IPS-20b (cell line): ENCODE data around the gene STK10.

Experiments used
- H3K27ac ChIP-seq: one replicate; pipeline ENCODE4 v1.5.1; 2013; ENCODE audit warnings: low read length
- H3K27me3 ChIP-seq: 2 replicates; pipeline ENCODE4 v1.6.1; 2013; ENCODE audit warnings: mild to moderate bottlenecking, low read length, inconsistent platforms; ENCODE audit not compliant: insufficient read depth
- H3K36me3 ChIP-seq: 2 replicates; pipeline ENCODE4 v1.6.1; 2013; ENCODE audit warnings: low read depth, mild to moderate bottlenecking, inconsistent platforms, low read length, moderate library complexity; ENCODE audit not compliant: insufficient read depth
- H3K4me1 ChIP-seq: 2 replicates; pipeline ENCODE4 v1.6.1; 2013; ENCODE audit warnings: mild to moderate bottlenecking, control low read depth, inconsistent platforms, low read length, moderate library complexity; ENCODE audit not compliant: insufficient read depth
- H3K4me3 ChIP-seq: 2 replicates; pipeline ENCODE4 v1.5.1; 2013; ENCODE audit warnings: mild to moderate bottlenecking, low read length, inconsistent platforms
- H3K9ac ChIP-seq: 2 replicates; pipeline ENCODE4 v1.6.1; 2013; ENCODE audit warnings: low read depth, mild to moderate bottlenecking, inconsistent platforms, low read length, moderate library complexity
- H3K9me3 ChIP-seq: 2 replicates; pipeline ENCODE4 v1.6.1; 2013; ENCODE audit warnings: mild to moderate bottlenecking, low read depth, low read length, inconsistent platforms; ENCODE audit not compliant: insufficient read depth

Gene STK10

GRCh38 chr5:172188033-172188892 is at the start of gene STK10:
STK10 (minus strand) TSS chr5:172188224; CDS start chr5:172188042, 182 bp downstream.
- H3K9me3 ChIP-seq, result no peaks in the 10 kb centered on the region
- H3K4me1 ChIP-seq, result peaks cover 8% of the 10 kb centered on the region; the same call in 1 of the 2 replicates
- no peak within 1 kb of the TSS for H3K27ac ChIP-seq
- peak within 1 kb of the TSS; percentile 66; the same call in 1 of the 2 replicates for H3K9ac ChIP-seq
- peak within 1 kb of the TSS; percentile 81 for H3K4me3 ChIP-seq
- no peaks in the 10 kb centered on the region for H3K36me3 ChIP-seq
- peaks cover 20% of the 10 kb centered on the region; the same call in 1 of the 2 replicates for H3K27me3 ChIP-seq

- no peak overlapping the region for H3K9ac ChIP-seq
- peaks cover 32% of the 10 kb centered on the region for H3K36me3 ChIP-seq
- H3K27me3 ChIP-seq, result no peaks in the 10 kb centered on the region
- H3K4me3 ChIP-seq, result no peak overlapping the region
- H3K27ac ChIP-seq, result no peak overlapping the region
- no peaks in the 10 kb centered on the region for H3K9me3 ChIP-seq
- H3K4me1 ChIP-seq, result peaks cover 11% of the 10 kb centered on the region
Measured at GRCh38 chr5:172235827-172236736, 48.1 kb upstream of the STK10 start.

- no peaks in the 10 kb centered on the region for H3K27me3 ChIP-seq
- no peak overlapping the region for H3K4me3 ChIP-seq
- peaks cover 38% of the 10 kb centered on the region for H3K36me3 ChIP-seq
- H3K9me3 ChIP-seq, result no peaks in the 10 kb centered on the region
- no peak overlapping the region; the same call in 1 of the 2 replicates for H3K9ac ChIP-seq
- H3K4me1 ChIP-seq, result peaks cover 11% of the 10 kb centered on the region
- H3K27ac ChIP-seq, result no peak overlapping the region
Measured at GRCh38 chr5:172235132-172235780, 47.2 kb upstream of the STK10 start.

- Histone ChIP-seq H3K9me3 (no peaks in the 10 kb centered on the region), H3K4me3 (no peak overlapping the region), H3K9ac (no peak overlapping the region), H3K27me3 (no peaks in the 10 kb centered on the region), H3K4me1 (peaks cover 11% of the 10 kb centered on the region), H3K36me3 (peaks cover 47% of the 10 kb centered on the region), H3K27ac (no peak overlapping the region)
Measured at GRCh38 chr5:172234031-172234430, 46.0 kb upstream of the STK10 start.

- H3K36me3 ChIP-seq, result peaks cover 78% of the 10 kb centered on the region
- H3K9me3 ChIP-seq, result no peaks in the 10 kb centered on the region
Measured at GRCh38 chr5:172229904-172230303, 41.9 kb upstream of the STK10 start.

GRCh38 chr5:172224996-172225395 is 37.0 kb upstream of the STK10 start:
- H3K27me3 ChIP-seq, result no peaks in the 10 kb centered on the region
- no peak overlapping the region for H3K27ac ChIP-seq
- no peak overlapping the region for H3K4me3 ChIP-seq
- no peak overlapping the region for H3K9ac ChIP-seq
- peaks cover 79% of the 10 kb centered on the region for H3K36me3 ChIP-seq
- no peaks in the 10 kb centered on the region for H3K4me1 ChIP-seq
- no peaks in the 10 kb centered on the region for H3K9me3 ChIP-seq

More at GRCh38 chr5:172229904-172230303, 41.9 kb upstream of the STK10 start:
- H3K4me1 ChIP-seq, result no peaks in the 10 kb centered on the region
- no peak overlapping the region for H3K4me3 ChIP-seq
- H3K27me3 ChIP-seq, result no peaks in the 10 kb centered on the region
- H3K9ac ChIP-seq, result no peak overlapping the region
- no peak overlapping the region for H3K27ac ChIP-seq

GRCh38 chr5:172223901-172224873 is 36.2 kb upstream of the STK10 start:
- H3K27me3 ChIP-seq, result no peaks in the 10 kb centered on the region
- H3K9ac ChIP-seq, result no peak overlapping the region
- H3K36me3 ChIP-seq, result peaks cover 80% of the 10 kb centered on the region
- H3K4me3 ChIP-seq, result no peak overlapping the region
- H3K9me3 ChIP-seq, result no peaks in the 10 kb centered on the region
- no peak overlapping the region for H3K27ac ChIP-seq
- no peaks in the 10 kb centered on the region for H3K4me1 ChIP-seq

- Histone ChIP-seq H3K9me3 (no peaks in the 10 kb centered on the region), H3K4me1 (no peaks in the 10 kb centered on the region), H3K4me3 (no peak overlapping the region), H3K36me3 (peaks cover 58% of the 10 kb centered on the region), H3K27me3 (no peaks in the 10 kb centered on the region), H3K27ac (no peak overlapping the region), H3K9ac (no peak overlapping the region)
Measured at GRCh38 chr5:172219296-172219695, 31.3 kb upstream of the STK10 start.

GRCh38 chr5:172216345-172216744 is 28.3 kb upstream of the STK10 start:
- no peak overlapping the region for H3K4me3 ChIP-seq
- H3K27ac ChIP-seq, result no peak overlapping the region
- no peaks in the 10 kb centered on the region for H3K27me3 ChIP-seq
- no peak overlapping the region for H3K9ac ChIP-seq
- peaks cover 58% of the 10 kb centered on the region for H3K36me3 ChIP-seq
- H3K9me3 ChIP-seq, result no peaks in the 10 kb centered on the region
- H3K4me1 ChIP-seq, result no peaks in the 10 kb centered on the region

GRCh38 chr5:172213126-172213525 is 25.1 kb upstream of the STK10 start:
- Histone ChIP-seq H3K4me1 (no peaks in the 10 kb centered on the region), H3K27ac (no peak overlapping the region), H3K36me3 (peaks cover 55% of the 10 kb centered on the region), H3K27me3 (no peaks in the 10 kb centered on the region), H3K4me3 (no peak overlapping the region), H3K9me3 (no peaks in the 10 kb centered on the region), H3K9ac (no peak overlapping the region)
